Measurements from ENCODE around the gene PIPOX. TPM values are rescaled to one million over a fixed set of nuclear protein-coding genes. Genes with fewer than 3 reads are reported as not detected.
A peak's percentile ranks its signal among the peaks of the same experiment; 100 is the strongest.

Gene PIPOX
- total RNA-seq, 1 donor from 2014 or later, result 1.3 TPM

DNA sequence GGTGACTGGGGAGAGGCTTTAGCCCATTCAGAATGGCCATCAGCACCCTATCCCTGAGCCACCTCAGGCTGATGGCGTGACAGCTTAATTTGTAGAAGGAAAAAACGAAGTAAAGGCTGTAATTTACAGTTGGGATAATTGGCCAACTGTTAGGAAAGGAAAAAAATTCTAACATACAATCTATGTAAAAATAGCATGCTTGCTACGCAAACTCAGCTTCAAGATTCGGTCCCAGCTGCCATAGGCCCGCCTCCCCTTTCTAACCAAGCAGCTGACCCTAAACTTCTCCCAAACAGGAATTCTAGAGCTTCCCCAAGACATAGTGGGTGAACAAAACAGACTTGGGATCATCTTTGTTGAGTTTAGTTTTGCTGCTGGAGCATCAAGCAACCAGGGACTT, 42.0 kb upstream of the PIPOX start:
- intact Hi-C loops (cut with DNase I), result no loop called here
- Histone ChIP-seq H3K27me3 (ENCODE audit: low read depth) (peaks cover 34% of the 10 kb centered on the region), H3K27ac (no peak overlapping the region), H3K4me3 (no peak overlapping the region), H3K4me1 (no peaks in the 10 kb centered on the region), H3K9me3 (no peaks in the 10 kb centered on the region), H3K36me3 (no peaks in the 10 kb centered on the region)
- DNase-seq, result no peak
- TF ChIP-seq, protein P1, sequence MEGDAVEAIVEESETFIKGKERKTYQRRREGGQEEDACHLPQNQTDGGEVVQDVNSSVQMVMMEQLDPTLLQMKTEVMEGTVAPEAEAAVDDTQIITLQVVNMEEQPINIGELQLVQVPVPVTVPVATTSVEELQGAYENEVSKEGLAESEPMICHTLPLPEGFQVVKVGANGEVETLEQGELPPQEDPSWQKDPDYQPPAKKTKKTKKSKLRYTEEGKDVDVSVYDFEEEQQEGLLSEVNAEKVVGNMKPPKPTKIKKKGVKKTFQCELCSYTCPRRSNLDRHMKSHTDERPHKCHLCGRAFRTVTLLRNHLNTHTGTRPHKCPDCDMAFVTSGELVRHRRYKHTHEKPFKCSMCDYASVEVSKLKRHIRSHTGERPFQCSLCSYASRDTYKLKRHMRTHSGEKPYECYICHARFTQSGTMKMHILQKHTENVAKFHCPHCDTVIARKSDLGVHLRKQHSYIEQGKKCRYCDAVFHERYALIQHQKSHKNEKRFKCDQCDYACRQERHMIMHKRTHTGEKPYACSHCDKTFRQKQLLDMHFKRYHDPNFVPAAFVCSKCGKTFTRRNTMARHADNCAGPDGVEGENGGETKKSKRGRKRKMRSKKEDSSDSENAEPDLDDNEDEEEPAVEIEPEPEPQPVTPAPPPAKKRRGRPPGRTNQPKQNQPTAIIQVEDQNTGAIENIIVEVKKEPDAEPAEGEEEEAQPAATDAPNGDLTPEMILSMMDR (IDR thresholded peaks at IDR 0.05), result no peak
- ATAC-seq, result no peak

DNA sequence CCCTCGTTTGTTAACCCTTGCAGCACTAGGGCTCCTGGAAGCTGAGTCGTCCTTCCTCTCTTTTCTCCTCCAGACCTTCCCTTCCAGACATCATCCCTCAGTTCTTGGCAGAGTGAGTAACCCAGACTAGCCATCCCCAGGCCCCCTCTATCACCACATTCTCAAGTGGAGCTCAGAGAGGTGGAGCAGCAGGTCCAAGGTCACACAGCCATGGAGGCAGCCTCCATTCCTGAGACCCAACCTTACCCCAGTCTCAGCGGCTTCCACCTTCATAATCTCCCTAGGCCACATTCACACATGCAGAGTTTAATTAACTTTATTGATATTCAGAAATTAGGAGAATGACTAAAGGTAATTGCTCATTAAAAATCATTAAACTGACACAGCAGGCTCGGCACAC, 40.1 kb upstream of the PIPOX start:
- intact Hi-C loops (cut with DNase I), result no loop called here
- Histone ChIP-seq H3K4me1 (no peaks in the 10 kb centered on the region), H3K27ac (no peak overlapping the region), H3K36me3 (no peaks in the 10 kb centered on the region), H3K4me3 (no peak overlapping the region), H3K9me3 (no peaks in the 10 kb centered on the region), H3K27me3 (ENCODE audit: low read depth) (peaks cover 45% of the 10 kb centered on the region)
- TF ChIP-seq, protein P1 (IDR thresholded peaks at IDR 0.05), result no peak
- no peak for ATAC-seq
- no peak for DNase-seq

DNA sequence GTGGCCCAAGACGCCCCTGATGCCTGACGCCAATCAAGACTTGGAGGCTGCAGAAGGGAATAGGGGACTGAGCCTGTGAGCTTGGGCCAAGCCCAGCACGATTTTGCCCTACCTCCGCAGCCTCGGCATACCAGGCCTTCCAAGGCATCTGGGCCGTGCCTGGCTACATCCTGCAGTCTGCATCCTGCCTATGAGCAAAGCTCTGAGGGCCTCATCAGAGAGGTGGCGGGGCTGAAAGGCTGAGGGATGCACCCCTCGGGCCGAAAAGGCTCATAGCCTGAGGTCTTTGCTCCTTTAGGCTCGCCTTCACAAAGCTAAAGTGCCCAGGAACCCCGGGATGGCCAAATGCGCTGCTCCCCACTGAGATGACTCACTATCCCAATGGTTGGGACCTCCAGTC, 39.7 kb upstream of the PIPOX start:
- Histone ChIP-seq H3K27me3 (ENCODE audit: low read depth) (peaks cover 50% of the 10 kb centered on the region), H3K36me3 (no peaks in the 10 kb centered on the region), H3K9me3 (no peaks in the 10 kb centered on the region), H3K4me3 (no peak overlapping the region), H3K27ac (no peak overlapping the region), H3K4me1 (no peaks in the 10 kb centered on the region)
- ATAC-seq, result no peak
- TF ChIP-seq, protein P1 (IDR thresholded peaks at IDR 0.05), result no peak
- intact Hi-C loops (cut with DNase I), result no loop called here
- no peak for DNase-seq

DNA sequence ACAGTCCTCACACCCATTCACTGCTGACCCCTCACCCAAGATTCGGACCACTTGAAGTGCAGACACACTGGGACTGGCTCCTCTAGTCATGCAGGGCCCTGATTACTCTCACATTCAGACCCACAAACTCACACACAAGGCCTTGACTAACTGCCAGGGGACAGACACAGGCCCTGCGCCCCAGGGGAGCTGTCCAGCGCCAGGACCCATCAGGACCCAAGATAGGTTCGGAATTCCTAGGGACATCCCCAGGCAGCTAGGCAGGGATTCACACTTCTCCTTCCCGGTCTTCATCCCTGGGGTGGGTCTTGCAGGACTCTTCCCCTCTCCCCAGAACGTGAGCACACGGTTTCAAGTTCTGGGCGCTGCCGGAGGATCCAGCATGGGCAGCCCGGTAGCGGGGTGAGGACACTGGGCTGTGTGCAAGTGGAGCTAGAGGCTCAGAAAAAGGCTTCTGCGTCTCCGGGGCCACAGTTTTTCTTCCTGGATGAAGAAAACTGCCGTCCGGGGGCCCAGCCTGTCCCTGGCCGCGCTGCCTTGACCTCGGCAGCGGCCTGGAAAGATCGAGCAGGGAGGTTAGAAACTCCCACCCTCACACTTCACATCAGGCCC, 38.8 kb upstream of the PIPOX start:
- Histone ChIP-seq H3K27ac (no peak overlapping the region), H3K27me3 (ENCODE audit: low read depth) (peaks cover 59% of the 10 kb centered on the region), H3K4me3 (no peak overlapping the region), H3K4me1 (no peaks in the 10 kb centered on the region), H3K9me3 (no peaks in the 10 kb centered on the region), H3K36me3 (no peaks in the 10 kb centered on the region)
- intact Hi-C loops (cut with DNase I), result no loop called here
- TF ChIP-seq, protein P1 (IDR thresholded peaks at IDR 0.05), result no peak
- ATAC-seq (no peak), DNase-seq (no peak)

DNA sequence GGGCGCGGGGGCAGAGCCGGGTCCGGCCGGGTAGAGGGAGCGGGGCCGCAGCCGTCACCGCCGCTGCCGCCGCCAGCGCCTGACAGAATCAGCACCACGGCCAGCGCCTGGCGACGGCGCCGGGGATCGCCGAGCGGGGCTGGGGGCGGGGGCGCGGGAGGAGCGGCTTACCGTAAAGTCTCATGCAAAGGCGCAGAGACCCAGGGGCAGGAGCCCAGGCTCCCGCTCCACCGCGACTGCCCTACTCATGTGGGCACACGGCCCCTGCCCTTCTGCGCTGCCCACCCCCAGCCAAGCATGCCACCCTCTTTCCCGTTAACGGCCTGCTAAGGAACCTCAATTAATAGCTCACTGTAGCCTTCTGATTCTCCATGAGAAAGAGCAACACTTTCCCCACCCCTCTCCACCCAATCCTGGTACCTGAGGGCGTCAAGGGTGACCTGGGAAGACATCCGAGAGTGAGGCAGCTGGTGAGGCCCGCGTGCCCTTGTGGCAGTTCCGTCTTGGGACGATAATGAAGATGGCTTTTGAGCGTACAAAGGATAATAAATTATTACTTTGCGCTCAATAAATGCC, 36.9 kb upstream of the PIPOX start, which contains the start of gene SEZ6:
SEZ6 (minus strand) TSS at position 98 of the 576 bp plus-strand sequence. CDS start 164 bp downstream, outside the sequence.
- peak; percentile 89 to 90 for ATAC-seq
- H3K9me3 ChIP-seq, result no peaks in the 10 kb centered on the region
- H3K4me3 ChIP-seq, result no peak within 1 kb of the TSS
- TF ChIP-seq, protein P1 (IDR thresholded peaks at IDR 0.05), result peak; percentile 14
- no peaks in the 10 kb centered on the region for H3K36me3 ChIP-seq
- intact Hi-C loops (cut with DNase I), result no loop called here
- H3K27me3 ChIP-seq (ENCODE audit: low read depth), result peaks cover 63% of the 10 kb centered on the region
- no peak within 1 kb of the TSS for H3K27ac ChIP-seq
- DNase-seq, result peak; percentile 75
- H3K4me1 ChIP-seq, result no peaks in the 10 kb centered on the region

All from lower lobe of right lung (tissue), 2 donors.